GM23338 (cell line): ENCODE data around the gene HELZ. TPM values are rescaled to one million over a fixed set of nuclear protein-coding genes. Genes with fewer than 3 reads are reported as not detected.

Source experiments
- ATAC-seq: fragments of 200-7000 bp; cut with Tn5 transposase; 3 replicates; pipeline ENCODE4 v1.9.1; 2020
- DNase-seq: peaks from one replicate; pipeline ENCODE4 v3.0.0-alpha.2; 2015; ENCODE audit warnings: low spot score
- H2AFZ ChIP-seq: fragments of 200-600 bp; sonication (generic); 2 replicates; pipeline ENCODE4 v1.8.0; 2016; ENCODE audit warnings: antibody characterized with exemption, mild to moderate bottlenecking, moderate library complexity
- H3F3A ChIP-seq: fragments of 200-600 bp; sonication (generic); replicated peaks from 2 replicates; pipeline ENCODE4 v1.8.0; 2017; ENCODE audit warnings: antibody characterized with exemption, mixed run types, low read depth
- H3K27ac ChIP-seq: fragments of 200-600 bp; sonication (generic); 2 replicates; pipeline ENCODE4 v1.6.1; 2016; ENCODE audit warnings: low read depth
- H3K27me3 ChIP-seq: fragments of 200-600 bp; sonication (generic); 2 replicates; pipeline ENCODE4 v1.8.0; 2016; ENCODE audit warnings: mild to moderate bottlenecking, mixed run types, moderate library complexity; ENCODE audit not compliant: insufficient read depth
- H3K36me3 ChIP-seq: fragments of 200-600 bp; sonication (generic); 2 replicates; pipeline ENCODE4 v1.8.0; 2016; ENCODE audit warnings: mild to moderate bottlenecking; ENCODE audit not compliant: insufficient read depth
- H3K4me1 ChIP-seq: fragments of 200-600 bp; sonication (generic); 2 replicates; pipeline ENCODE4 v1.8.0; 2016; ENCODE audit warnings: mild to moderate bottlenecking, moderate library complexity; ENCODE audit not compliant: insufficient read depth
- H3K4me2 ChIP-seq: fragments of 200-600 bp; sonication (generic); 2 replicates; pipeline ENCODE4 v1.7.1; 2017; ENCODE audit warnings: mixed run types
- H3K4me3 ChIP-seq: fragments of 200-600 bp; sonication (generic); 2 replicates; pipeline ENCODE4 v1.6.1; 2016; ENCODE audit warnings: mixed run types
- H3K79me2 ChIP-seq: fragments of 200-600 bp; sonication (generic); replicated peaks from 2 replicates; pipeline ENCODE4 v1.8.0; 2017; ENCODE audit warnings: mild to moderate bottlenecking; ENCODE audit not compliant: insufficient read depth
- H3K9me2 ChIP-seq: fragments of 200-600 bp; sonication (generic); 2 replicates; pipeline ENCODE4 v1.8.0; 2017; ENCODE audit not compliant: insufficient read depth
- H4K20me1 ChIP-seq: fragments of 200-600 bp; sonication (generic); replicated peaks from 2 replicates; pipeline ENCODE4 v1.8.0; 2017; ENCODE audit warnings: mild to moderate bottlenecking; ENCODE audit not compliant: insufficient read depth
- H3K27ac Mint-ChIP-seq: 2 replicates; pipeline ENCODE4 v1.8.0; 2020; ENCODE audit warnings: inconsistent platforms, mild to moderate bottlenecking, moderate library complexity, mixed read lengths
- H3K27me3 Mint-ChIP-seq: 3 replicates; pipeline ENCODE4 v1.8.0; 2022; ENCODE audit warnings: low read depth, mild to moderate bottlenecking, moderate library complexity, mixed read lengths, inconsistent platforms; ENCODE audit not compliant: insufficient read depth, poor library complexity
- H3K36me3 Mint-ChIP-seq: 3 replicates; pipeline ENCODE4 v1.8.0; 2021; ENCODE audit warnings: low read depth, mild to moderate bottlenecking, inconsistent platforms, moderate library complexity, mixed read lengths
- H3K4me1 Mint-ChIP-seq: 3 replicates; pipeline ENCODE4 v1.8.0; 2020; ENCODE audit warnings: mild to moderate bottlenecking, inconsistent platforms, mixed read lengths
- H3K4me3 Mint-ChIP-seq: 3 replicates; pipeline ENCODE4 v1.8.0; 2021; ENCODE audit warnings: moderate library complexity, mild to moderate bottlenecking, inconsistent platforms, mixed read lengths
- H3K9me3 Mint-ChIP-seq: 3 replicates; pipeline ENCODE4 v1.8.0; 2020; ENCODE audit warnings: moderate library complexity, mild to moderate bottlenecking, inconsistent platforms, mixed read lengths
- EZH2phosphoT487 ChIP-seq: fragments of 200-600 bp; sonication (generic); IDR thresholded peaks from one replicate; pipeline ENCODE4 v1.8.1; 2018; ENCODE audit warnings: antibody characterized with exemption; ENCODE audit not compliant: unreplicated experiment
- JUNB ChIP-seq: IDR thresholded peaks from one replicate; pipeline ENCODE4 v1.6.1; 2016; ENCODE audit warnings: antibody characterized with exemption; ENCODE audit not compliant: unreplicated experiment
- NANOG ChIP-seq: IDR thresholded peaks from 2 replicates; pipeline ENCODE4 v1.6.1; 2016; ENCODE audit warnings: antibody characterized with exemption, borderline replicate concordance
- POLR2AphosphoS5 ChIP-seq: IDR thresholded peaks from 2 replicates; pipeline ENCODE4 v1.6.1; 2016; ENCODE audit warnings: antibody characterized with exemption, low read depth
- long read RNA-seq: library from polyadenylated mRNA; unstranded; transcript quantifications from one replicate; pipeline ENCODE4 v2.0.0, GENCODE V29; 2020; ENCODE audit not compliant: unreplicated experiment
- polyA plus RNA-seq: library from polyadenylated mRNA; unstranded; fragments of >200 nt; fragmentation: Nextera tagmentation; extraction: Ambion mirVana; gene quantifications from 2 replicates; pipeline ENCODE4 v1.2.1, GENCODE V29; 2016
- total RNA-seq: library from RNA; depleted of rRNA; stranded (reverse); fragments of >200 nt; shearing (Covaris generic); gene quantifications from 2 replicates; pipeline ENCODE4 v1.2.3, GENCODE V29; 2014; rRNA removed
- TF ChIP-seq, protein P1 (sequence below): fragments of 250-450 bp; sonication (Bioruptor Pico); IDR thresholded peaks from 2 replicates; pipeline ENCODE4 v1.5.0; 2020; ENCODE audit warnings: mild to moderate bottlenecking, moderate library complexity
- TF ChIP-seq, protein P2 (sequence below), 2 experiments: fragments of 200-600 bp in 1 of 2; sonication (generic) in 1 of 2; conservative IDR thresholded peaks; 2 replicates each; pipeline versions ENCODE4 v1.5.1 to v1.6.1; 2016 to 2017; ENCODE audit warnings: antibody characterized with exemption in 2 of 2, low read depth in 2 of 2, mild to moderate bottlenecking in 2 of 2, moderate library complexity in 1 of 2

Gene HELZ, protein sequence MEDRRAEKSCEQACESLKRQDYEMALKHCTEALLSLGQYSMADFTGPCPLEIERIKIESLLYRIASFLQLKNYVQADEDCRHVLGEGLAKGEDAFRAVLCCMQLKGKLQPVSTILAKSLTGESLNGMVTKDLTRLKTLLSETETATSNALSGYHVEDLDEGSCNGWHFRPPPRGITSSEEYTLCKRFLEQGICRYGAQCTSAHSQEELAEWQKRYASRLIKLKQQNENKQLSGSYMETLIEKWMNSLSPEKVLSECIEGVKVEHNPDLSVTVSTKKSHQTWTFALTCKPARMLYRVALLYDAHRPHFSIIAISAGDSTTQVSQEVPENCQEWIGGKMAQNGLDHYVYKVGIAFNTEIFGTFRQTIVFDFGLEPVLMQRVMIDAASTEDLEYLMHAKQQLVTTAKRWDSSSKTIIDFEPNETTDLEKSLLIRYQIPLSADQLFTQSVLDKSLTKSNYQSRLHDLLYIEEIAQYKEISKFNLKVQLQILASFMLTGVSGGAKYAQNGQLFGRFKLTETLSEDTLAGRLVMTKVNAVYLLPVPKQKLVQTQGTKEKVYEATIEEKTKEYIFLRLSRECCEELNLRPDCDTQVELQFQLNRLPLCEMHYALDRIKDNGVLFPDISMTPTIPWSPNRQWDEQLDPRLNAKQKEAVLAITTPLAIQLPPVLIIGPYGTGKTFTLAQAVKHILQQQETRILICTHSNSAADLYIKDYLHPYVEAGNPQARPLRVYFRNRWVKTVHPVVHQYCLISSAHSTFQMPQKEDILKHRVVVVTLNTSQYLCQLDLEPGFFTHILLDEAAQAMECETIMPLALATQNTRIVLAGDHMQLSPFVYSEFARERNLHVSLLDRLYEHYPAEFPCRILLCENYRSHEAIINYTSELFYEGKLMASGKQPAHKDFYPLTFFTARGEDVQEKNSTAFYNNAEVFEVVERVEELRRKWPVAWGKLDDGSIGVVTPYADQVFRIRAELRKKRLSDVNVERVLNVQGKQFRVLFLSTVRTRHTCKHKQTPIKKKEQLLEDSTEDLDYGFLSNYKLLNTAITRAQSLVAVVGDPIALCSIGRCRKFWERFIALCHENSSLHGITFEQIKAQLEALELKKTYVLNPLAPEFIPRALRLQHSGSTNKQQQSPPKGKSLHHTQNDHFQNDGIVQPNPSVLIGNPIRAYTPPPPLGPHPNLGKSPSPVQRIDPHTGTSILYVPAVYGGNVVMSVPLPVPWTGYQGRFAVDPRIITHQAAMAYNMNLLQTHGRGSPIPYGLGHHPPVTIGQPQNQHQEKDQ (N-terminal part only)
- 38.8 and 62.0 TPM in 2 replicates for total RNA-seq
- polyA plus RNA-seq, result 27.7 and 38.9 TPM in 2 replicates
- long read RNA-seq, partial matches to known transcripts, result 2 of 8 reads
- long read RNA-seq, other reads (novel, unspliced or antisense), result 3 of 8 reads

DNA sequence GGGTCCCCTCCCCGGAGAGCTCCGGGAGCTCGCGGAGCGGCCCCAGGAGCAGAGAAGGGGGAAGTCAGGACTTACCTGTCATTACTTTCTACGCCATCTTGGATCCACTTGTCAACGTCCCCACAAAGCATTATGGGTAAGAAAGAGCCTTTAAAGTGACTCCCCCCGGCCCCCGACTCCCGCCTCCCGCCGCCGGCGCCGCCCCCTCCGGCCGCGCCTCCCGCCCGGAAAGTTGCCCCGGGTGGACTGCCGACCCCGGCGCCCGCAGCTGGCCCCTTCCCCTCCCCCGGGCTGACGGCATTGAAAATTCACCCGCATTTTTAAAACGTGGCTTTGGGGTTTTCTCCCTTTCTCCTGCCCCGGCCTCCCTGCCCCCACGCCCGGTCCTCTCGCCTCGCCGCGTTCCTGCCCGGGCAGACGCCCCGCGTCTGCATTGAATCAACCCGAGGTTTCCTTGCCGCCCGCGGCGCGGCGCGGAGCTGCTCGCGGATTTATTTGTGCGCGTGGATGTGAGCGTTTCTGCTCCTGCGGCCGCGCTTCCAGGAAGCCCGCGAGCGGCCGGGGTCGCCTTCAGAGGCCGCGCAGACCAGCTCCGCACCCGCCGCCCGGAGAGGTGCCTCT is at the start of gene HELZ:
Gene HELZ, minus strand, starts transcription at position 124 of the 621 bp plus-strand sequence. CDS start 26,392 bp downstream, outside the sequence.
- H3K4me1 ChIP-seq, result peaks cover 17% of the 10 kb centered on the region
- peak within 1 kb of the TSS; percentile 92 for H3K27ac Mint-ChIP-seq

More for the DNA sequence above, at the start of gene HELZ:
- H3K27ac ChIP-seq, result peak within 1 kb of the TSS; percentile 98
- H3K4me2 ChIP-seq, result peak within 1 kb of the TSS; percentile 95
- no peaks in the 10 kb centered on the region for H3K9me2 ChIP-seq
- no peaks in the 10 kb centered on the region for H3K36me3 ChIP-seq
- peaks cover 43% of the 10 kb centered on the region for H3K79me2 ChIP-seq
- H3K27me3 ChIP-seq, result no peaks in the 10 kb centered on the region
- Mint-ChIP-seq H3K4me1 (peaks cover 23% of the 10 kb centered on the region), H3K4me3 (peak within 1 kb of the TSS; percentile 92), H3K36me3 (peaks cover 8% of the 10 kb centered on the region; the same call in 2 of the 3 replicates), H3K27me3 (peaks cover 21% of the 10 kb centered on the region), H3K9me3 (no peaks in the 10 kb centered on the region)
- TF ChIP-seq NANOG (no peak), POLR2AphosphoS5 (no peak; the same call in 1 of the 2 replicates), JUNB (no peak), EZH2phosphoT487 (no peak)
- TF ChIP-seq, protein P1, sequence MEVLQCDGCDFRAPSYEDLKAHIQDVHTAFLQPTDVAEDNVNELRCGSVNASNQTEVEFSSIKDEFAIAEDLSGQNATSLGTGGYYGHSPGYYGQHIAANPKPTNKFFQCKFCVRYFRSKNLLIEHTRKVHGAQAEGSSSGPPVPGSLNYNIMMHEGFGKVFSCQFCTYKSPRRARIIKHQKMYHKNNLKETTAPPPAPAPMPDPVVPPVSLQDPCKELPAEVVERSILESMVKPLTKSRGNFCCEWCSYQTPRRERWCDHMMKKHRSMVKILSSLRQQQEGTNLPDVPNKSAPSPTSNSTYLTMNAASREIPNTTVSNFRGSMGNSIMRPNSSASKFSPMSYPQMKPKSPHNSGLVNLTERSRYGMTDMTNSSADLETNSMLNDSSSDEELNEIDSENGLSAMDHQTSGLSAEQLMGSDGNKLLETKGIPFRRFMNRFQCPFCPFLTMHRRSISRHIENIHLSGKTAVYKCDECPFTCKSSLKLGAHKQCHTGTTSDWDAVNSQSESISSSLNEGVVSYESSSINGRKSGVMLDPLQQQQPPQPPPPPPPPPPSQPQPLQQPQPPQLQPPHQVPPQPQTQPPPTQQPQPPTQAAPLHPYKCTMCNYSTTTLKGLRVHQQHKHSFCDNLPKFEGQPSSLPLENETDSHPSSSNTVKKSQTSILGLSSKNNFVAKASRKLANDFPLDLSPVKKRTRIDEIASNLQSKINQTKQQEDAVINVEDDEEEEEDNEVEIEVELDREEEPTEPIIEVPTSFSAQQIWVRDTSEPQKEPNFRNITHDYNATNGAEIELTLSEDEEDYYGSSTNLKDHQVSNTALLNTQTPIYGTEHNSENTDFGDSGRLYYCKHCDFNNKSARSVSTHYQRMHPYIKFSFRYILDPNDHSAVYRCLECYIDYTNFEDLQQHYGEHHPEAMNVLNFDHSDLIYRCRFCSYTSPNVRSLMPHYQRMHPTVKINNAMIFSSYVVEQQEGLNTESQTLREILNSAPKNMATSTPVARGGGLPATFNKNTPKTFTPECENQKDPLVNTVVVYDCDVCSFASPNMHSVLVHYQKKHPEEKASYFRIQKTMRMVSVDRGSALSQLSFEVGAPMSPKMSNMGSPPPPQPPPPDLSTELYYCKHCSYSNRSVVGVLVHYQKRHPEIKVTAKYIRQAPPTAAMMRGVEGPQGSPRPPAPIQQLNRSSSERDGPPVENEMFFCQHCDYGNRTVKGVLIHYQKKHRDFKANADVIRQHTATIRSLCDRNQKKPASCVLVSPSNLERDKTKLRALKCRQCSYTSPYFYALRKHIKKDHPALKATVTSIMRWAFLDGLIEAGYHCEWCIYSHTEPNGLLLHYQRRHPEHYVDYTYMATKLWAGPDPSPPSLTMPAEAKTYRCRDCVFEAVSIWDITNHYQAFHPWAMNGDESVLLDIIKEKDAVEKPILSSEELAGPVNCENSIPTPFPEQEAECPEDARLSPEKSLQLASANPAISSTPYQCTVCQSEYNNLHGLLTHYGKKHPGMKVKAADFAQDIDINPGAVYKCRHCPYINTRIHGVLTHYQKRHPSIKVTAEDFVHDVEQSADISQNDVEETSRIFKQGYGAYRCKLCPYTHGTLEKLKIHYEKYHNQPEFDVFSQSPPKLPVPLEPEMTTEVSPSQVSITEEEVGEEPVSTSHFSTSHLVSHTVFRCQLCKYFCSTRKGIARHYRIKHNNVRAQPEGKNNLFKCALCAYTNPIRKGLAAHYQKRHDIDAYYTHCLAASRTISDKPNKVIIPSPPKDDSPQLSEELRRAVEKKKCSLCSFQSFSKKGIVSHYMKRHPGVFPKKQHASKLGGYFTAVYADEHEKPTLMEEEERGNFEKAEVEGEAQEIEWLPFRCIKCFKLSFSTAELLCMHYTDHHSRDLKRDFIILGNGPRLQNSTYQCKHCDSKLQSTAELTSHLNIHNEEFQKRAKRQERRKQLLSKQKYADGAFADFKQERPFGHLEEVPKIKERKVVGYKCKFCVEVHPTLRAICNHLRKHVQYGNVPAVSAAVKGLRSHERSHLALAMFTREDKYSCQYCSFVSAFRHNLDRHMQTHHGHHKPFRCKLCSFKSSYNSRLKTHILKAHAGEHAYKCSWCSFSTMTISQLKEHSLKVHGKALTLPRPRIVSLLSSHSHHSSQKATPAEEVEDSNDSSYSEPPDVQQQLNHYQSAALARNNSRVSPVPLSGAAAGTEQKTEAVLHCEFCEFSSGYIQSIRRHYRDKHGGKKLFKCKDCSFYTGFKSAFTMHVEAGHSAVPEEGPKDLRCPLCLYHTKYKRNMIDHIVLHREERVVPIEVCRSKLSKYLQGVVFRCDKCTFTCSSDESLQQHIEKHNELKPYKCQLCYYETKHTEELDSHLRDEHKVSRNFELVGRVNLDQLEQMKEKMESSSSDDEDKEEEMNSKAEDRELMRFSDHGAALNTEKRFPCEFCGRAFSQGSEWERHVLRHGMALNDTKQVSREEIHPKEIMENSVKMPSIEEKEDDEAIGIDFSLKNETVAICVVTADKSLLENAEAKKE (CRISPR knock-in tag), result no peak
- TF ChIP-seq, protein P2, sequence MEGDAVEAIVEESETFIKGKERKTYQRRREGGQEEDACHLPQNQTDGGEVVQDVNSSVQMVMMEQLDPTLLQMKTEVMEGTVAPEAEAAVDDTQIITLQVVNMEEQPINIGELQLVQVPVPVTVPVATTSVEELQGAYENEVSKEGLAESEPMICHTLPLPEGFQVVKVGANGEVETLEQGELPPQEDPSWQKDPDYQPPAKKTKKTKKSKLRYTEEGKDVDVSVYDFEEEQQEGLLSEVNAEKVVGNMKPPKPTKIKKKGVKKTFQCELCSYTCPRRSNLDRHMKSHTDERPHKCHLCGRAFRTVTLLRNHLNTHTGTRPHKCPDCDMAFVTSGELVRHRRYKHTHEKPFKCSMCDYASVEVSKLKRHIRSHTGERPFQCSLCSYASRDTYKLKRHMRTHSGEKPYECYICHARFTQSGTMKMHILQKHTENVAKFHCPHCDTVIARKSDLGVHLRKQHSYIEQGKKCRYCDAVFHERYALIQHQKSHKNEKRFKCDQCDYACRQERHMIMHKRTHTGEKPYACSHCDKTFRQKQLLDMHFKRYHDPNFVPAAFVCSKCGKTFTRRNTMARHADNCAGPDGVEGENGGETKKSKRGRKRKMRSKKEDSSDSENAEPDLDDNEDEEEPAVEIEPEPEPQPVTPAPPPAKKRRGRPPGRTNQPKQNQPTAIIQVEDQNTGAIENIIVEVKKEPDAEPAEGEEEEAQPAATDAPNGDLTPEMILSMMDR (conservative IDR thresholded peaks at IDR 0.05; ENCODE audit: low read depth in 2 of 2), result no peak
- DNase-seq (peak; percentile 93), ATAC-seq (peak; percentile 36)
- H3K4me3 ChIP-seq, result peak within 1 kb of the TSS; percentile 94
- H3F3A ChIP-seq, result peaks cover 8% of the 10 kb centered on the region; the same call in 1 of the 2 replicates
- 0 out of 2 replicates have a peak, but pooled peaks cover 8% of the 10 kb centered on the region for H4K20me1 ChIP-seq
- H2AFZ ChIP-seq, result peak within 1 kb of the TSS; percentile 67; the same call in 1 of the 2 replicates
